Mucosa of gallbladder (tissue), 1 donor: ENCODE measurements around the gene TBXAS1. TPM values are rescaled to one million over a fixed set of nuclear protein-coding genes. Genes with fewer than 3 reads are reported as not detected.
"Not testable (repeated sequence)": the region's sequence is repeated elsewhere in the genome, so short reads cannot be mapped to it uniquely, and the experiment has no call there.

Source experiments
- DNase-seq: peaks from one replicate; pipeline ENCODE4 v3.0.0-alpha.2; 2020; ENCODE audit warnings: low spot score
- total RNA-seq: library from RNA; stranded (reverse); gene quantifications from one replicate; pipeline ENCODE4 v1.2.1, GENCODE V29; 2021
- donor health status: DM: no; HTN: no; CAD: no.

The TBXAS1 gene
- total RNA-seq, 1 donor from 2014 or later = 40.9 TPM

GRCh38 chr7:139827042-139827441 lies 2.0 kb upstream of the TBXAS1 start:
- no peak for DNase-seq

- no peak for DNase-seq
Measured at GRCh38 chr7:139828446-139828845, 618 bp upstream of the TBXAS1 start.

DNA sequence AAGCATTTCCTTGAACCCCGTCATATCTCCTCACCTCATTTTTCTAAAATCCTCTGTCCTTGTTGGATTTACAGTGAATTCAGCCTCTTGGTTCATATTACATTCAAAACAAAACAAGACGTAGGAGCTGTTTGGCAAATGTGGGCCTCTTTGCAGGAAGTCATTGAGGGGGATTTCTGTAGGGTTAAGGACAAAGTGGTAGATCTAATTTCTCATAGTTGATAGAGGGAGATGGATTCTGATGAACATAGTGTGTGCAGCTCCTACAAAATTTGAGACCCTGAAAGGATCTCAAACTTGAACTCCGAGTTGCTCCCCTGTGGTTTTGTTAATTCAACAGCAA lies 682 bp downstream of the TBXAS1 start:
- no peak for DNase-seq

GRCh38 chr7:139830292-139830691 lies 1.2 kb downstream of the TBXAS1 start:
- DNase-seq = no peak

DNA sequence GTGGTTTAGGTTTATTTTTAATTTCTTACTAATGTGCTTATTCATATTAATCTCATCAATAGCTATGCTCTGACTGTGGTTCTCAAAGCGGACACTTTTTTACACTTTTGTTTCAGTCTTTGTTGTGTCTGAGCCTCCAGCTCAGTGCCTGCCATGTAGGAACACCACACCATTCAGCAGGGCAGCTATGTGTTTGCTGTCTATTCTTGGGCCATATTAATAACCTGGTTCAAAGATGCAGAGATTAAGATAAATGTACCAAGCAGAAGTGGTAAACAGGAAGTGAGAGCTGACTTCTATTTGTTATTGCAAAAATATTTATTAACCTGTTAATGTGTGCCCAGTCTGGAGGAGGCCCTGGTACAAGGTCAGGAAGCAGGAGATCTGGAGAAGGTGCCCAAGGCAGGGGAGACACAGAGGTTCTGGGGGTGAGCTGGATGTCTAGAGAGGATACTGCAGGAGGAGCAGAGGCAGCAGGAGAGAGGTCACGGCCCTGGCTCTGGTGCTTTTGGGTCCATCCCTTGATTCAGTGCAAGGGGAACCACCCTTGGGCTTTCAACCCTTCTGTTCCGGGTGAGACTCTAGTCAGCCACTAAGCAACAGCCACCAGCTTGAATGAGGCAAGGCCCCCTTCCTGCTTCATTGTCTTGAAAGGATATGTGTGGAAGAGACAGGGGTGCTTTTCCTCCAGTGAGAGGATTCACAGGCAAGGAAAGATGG lies 1.9 kb downstream of the TBXAS1 start:
- DNase-seq = no peak

- not testable (repeated sequence) for DNase-seq
Measured at GRCh38 chr7:139835848-139836247, 6.8 kb downstream of the TBXAS1 start.

DNA sequence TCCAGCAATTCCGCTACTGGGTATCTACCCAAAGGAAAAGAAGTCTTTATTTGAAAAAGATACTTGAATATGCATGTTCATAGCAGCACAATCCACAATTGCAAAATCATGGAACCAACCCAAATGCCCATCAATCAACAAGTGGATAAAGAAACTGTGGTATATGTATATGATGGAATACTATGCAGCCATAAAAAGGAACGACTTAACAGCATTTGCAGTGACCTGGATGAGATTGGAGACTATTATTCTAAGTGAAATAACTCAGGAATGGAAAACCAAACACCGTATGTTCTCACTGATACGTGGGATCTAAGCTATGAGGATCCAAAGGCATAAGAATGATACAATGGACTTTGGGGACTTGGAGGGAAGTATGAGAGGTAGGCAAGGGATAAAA lies 8.2 kb downstream of the TBXAS1 start:
- DNase-seq = not testable (repeated sequence)

- no peak for DNase-seq
Measured at GRCh38 chr7:139838276-139838675, 9.2 kb downstream of the TBXAS1 start.

- no peak for DNase-seq
Measured at GRCh38 chr7:139838876-139839275, 9.8 kb downstream of the TBXAS1 start.

DNA sequence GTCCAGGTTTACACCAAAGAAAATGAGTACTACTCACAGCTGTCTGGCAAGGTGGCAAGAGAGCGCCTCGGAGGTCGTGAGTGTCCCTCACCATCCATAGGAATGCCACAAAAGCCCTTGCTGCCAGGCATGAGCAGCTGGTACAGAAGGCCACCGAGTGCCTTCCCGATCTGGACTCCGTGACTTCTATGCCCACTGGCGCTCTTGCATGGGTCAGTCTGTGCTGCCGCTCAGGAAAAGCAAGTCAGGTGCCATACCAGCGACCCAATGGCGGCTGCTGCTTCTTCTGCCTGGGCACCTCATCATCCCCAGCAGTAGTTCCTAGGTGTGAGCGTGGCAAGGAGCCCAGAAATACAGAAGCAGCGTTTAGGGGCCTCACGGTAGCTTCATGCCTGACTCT lies 11.7 kb downstream of the TBXAS1 start:
- no peak for DNase-seq

- DNase-seq = no peak
Measured at GRCh38 chr7:139842401-139843210, 13.5 kb downstream of the TBXAS1 start.

GRCh38 chr7:139843211-139843537 lies 14.1 kb downstream of the TBXAS1 start:
- DNase-seq = not testable (repeated sequence)

DNA sequence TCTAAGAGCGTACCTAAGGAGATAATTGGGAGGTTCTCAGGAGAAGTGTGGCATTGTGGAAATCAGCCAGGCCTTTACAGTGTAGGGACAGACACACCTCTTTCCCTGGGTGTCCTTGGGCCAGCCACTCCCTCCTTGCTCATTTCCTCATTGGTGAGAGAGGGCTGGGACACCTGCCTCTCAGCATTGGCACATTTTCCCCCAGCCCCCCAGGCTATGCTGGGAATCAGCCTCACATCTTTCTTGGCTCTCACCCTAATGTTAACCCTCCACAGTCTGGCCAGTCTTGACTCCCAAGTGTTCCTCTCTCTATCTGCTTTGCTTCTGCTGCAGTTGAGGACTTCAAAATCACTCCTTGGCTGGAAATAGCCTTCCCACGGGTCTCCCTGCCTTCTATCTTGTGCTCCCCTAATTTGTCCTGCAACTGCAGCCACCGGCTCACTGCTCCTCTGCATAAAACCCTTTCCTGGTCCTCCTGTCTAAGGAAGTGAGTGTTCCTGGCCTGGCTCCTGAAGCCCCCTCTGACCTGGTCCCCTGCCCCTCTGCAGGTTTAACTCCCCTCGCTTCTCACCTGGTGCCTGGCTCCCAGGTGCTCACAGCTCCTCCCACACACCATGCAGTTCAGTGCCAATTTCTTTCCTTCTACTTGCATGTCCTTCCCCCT lies 15.8 kb downstream of the TBXAS1 start:
- DNase-seq = peak; percentile 38

DNA sequence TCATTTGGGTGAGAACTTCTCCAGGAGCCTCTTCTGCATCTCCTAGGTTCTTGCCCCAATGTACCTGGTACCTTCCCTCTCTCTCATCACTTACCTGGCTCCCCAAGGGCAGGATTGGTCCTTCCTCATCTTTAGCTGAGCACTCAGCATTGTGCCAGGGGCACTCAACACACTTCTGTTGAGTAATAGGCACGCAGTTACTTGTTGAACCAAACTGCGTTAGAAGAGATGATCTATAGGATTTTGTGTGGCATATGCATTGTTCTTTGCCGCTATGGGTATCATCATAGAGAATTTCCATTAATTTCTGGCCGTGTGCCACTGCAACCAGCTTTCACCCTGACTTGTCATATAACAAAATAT lies 16.4 kb downstream of the TBXAS1 start:
- DNase-seq = no peak

DNA sequence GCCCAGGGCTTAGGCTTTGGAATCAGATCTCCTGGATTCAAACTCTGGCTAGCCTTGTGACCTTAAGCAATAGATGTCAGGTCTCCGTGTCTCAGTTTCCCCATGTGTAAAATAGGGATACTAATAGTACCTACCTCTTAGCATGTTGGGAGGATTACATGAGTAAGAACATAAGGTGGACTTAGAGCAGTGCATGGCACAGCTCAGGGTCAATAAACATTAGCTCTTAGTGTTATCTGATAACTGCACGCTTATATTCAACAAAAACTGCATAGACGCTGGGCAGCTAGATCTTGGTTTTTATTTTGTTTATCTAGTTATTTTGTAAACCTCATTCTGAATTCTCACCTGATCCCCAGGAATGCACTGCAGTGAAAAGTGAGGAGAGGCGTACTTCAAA lies 17.2 kb downstream of the TBXAS1 start:
- DNase-seq = no peak

GRCh38 chr7:139848274-139848673 lies 19.2 kb downstream of the TBXAS1 start:
- DNase-seq = no peak

- no peak for DNase-seq
Measured at GRCh38 chr7:139850906-139851305, 21.8 kb downstream of the TBXAS1 start.

GRCh38 chr7:139851770-139852481 lies 22.9 kb downstream of the TBXAS1 start:
- no peak for DNase-seq

- DNase-seq = no peak
Measured at GRCh38 chr7:139852482-139852845, 23.4 kb downstream of the TBXAS1 start.

GRCh38 chr7:139853506-139854123 lies 24.6 kb downstream of the TBXAS1 start:
- no peak for DNase-seq

DNA sequence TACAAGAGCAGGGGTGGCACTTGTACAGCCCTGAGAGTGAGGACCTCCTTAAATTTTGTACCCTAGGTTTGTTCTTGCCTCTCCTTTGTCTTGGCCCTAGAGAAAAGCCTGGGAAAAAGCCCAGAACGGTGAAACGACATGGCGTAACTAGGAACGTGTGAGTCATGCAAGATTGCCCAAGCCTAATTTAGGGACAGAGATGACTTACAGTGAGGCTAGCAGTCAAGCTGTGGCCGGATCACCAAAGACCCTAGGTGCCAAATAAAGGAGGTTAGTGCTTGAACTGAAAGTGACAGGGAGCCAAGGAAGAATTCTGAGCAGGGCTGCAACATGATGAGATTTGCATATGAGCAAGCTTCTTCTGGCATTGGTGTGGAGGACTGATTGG lies 25.1 kb downstream of the TBXAS1 start:
- no peak for DNase-seq
